A172 (cell line): ENCODE measurements around the gene UBXN10. TPM values are rescaled to one million over a fixed set of nuclear protein-coding genes. Genes with fewer than 3 reads are reported as not detected.

Source experiments
- DNase-seq: peaks from one replicate; pipeline ENCODE4 v3.0.0-alpha.2; 2015; ENCODE audit warnings: low spot score
- total RNA-seq: library from RNA; depleted of rRNA; stranded (reverse); fragments of >200 nt; shearing (Covaris generic); gene quantifications from 2 replicates; pipeline ENCODE4 v1.2.3, GENCODE V29; 2014

UBXN10 gene
- total RNA-seq, 1 experiment from 2014 or later: not detected

GRCh38 chr1:20151906-20152598 lies 33.8 kb upstream of the UBXN10 start:
- peak; percentile 36 for DNase-seq

- DNase-seq: no peak
These were observed 33.3 kb upstream of the UBXN10 start for GRCh38 chr1:20152599-20152930.

- DNase-seq: no peak
These were observed 32.9 kb upstream of the UBXN10 start for GRCh38 chr1:20153000-20153418.

- DNase-seq: no peak
These were observed 31.5 kb upstream of the UBXN10 start for GRCh38 chr1:20154301-20154831.

- DNase-seq: no peak
These were observed 27.4 kb upstream of the UBXN10 start for GRCh38 chr1:20158358-20159070.

GRCh38 chr1:20160034-20160433 lies 25.9 kb upstream of the UBXN10 start:
- DNase-seq: no peak

GRCh38 chr1:20164694-20165202 lies 21.1 kb upstream of the UBXN10 start:
- DNase-seq: no peak

GRCh38 chr1:20165522-20165951 lies 20.4 kb upstream of the UBXN10 start:
- no peak for DNase-seq

GRCh38 chr1:20166051-20166450 lies 19.8 kb upstream of the UBXN10 start:
- DNase-seq: no peak

- no peak for DNase-seq
These were observed 18.8 kb upstream of the UBXN10 start for GRCh38 chr1:20167126-20167525.

GRCh38 chr1:20168564-20169491 lies 17.1 kb upstream of the UBXN10 start:
- DNase-seq: no peak

GRCh38 chr1:20169932-20170331 lies 16.0 kb upstream of the UBXN10 start:
- DNase-seq: no peak

- DNase-seq: no peak
These were observed 13.8 kb upstream of the UBXN10 start for GRCh38 chr1:20172033-20172590.

- no peak for DNase-seq
These were observed 10.8 kb upstream of the UBXN10 start for GRCh38 chr1:20174937-20175666.

- no peak for DNase-seq
These were observed 7.1 kb upstream of the UBXN10 start for GRCh38 chr1:20178634-20179370.

GRCh38 chr1:20179371-20180128 lies 6.3 kb upstream of the UBXN10 start:
- no peak for DNase-seq

GRCh38 chr1:20180129-20180843 lies 5.6 kb upstream of the UBXN10 start:
- no peak for DNase-seq

GRCh38 chr1:20180844-20181207 lies 5.1 kb upstream of the UBXN10 start:
- DNase-seq: no peak

GRCh38 chr1:20182415-20182814 lies 3.5 kb upstream of the UBXN10 start:
- no peak for DNase-seq
